Stimulated activated CD4-positive, alpha-beta T cell treated with anti-CD3 and anti-CD28 coated beads, Interleukin-2, amount 100 ng/mL, for 4 hours (primary cell): ENCODE data around the gene RUSC2.
"Not testable (repeated sequence)": the region's sequence is repeated elsewhere in the genome, so short reads cannot be mapped to it uniquely, and the experiment has no call there.

Experiments
- DNase-seq: peaks from one replicate; pipeline ENCODE4 v3.0.0-alpha.2; 2020; ENCODE audit warnings: low read depth

RUSC2 gene

GRCh38 chr9:35489313-35490154 is at the start of gene RUSC2:
Gene RUSC2 (plus strand): TSS chr9:35490111. CDS start chr9:35546522, 56,411 bp downstream.
- no peak for DNase-seq

GRCh38 chr9:35446012-35446411 is 43.9 kb upstream of the RUSC2 start:
- no peak for DNase-seq

GRCh38 chr9:35448496-35448895 is 41.4 kb upstream of the RUSC2 start:
- no peak for DNase-seq

GRCh38 chr9:35452481-35452880 is 37.4 kb upstream of the RUSC2 start:
- DNase-seq = no peak

GRCh38 chr9:35453786-35454185 is 36.1 kb upstream of the RUSC2 start:
- no peak for DNase-seq

- DNase-seq = no peak
Observed at GRCh38 chr9:35464141-35465025, 25.5 kb upstream of the RUSC2 start.

GRCh38 chr9:35470340-35470739 is 19.6 kb upstream of the RUSC2 start:
- no peak for DNase-seq

- DNase-seq = no peak
Observed at GRCh38 chr9:35470894-35471293, 19.0 kb upstream of the RUSC2 start.

GRCh38 chr9:35476596-35476995 is 13.3 kb upstream of the RUSC2 start:
- DNase-seq = no peak

- DNase-seq = not testable (repeated sequence)
Observed at GRCh38 chr9:35477211-35477855, 12.6 kb upstream of the RUSC2 start.

- DNase-seq = no peak
Observed at GRCh38 chr9:35478871-35479270, 11.0 kb upstream of the RUSC2 start.

- DNase-seq = no peak
Observed at GRCh38 chr9:35481347-35481975, 8.4 kb upstream of the RUSC2 start.

- DNase-seq = no peak
Observed at GRCh38 chr9:35482071-35482470, 7.8 kb upstream of the RUSC2 start.

GRCh38 chr9:35484406-35484805 is 5.5 kb upstream of the RUSC2 start:
- no peak for DNase-seq

- no peak for DNase-seq
Observed at GRCh38 chr9:35487081-35487480, 2.8 kb upstream of the RUSC2 start.

GRCh38 chr9:35488021-35488420 is 1.9 kb upstream of the RUSC2 start:
- DNase-seq = no peak

GRCh38 chr9:35488566-35489312 is 1.2 kb upstream of the RUSC2 start:
- no peak for DNase-seq

- DNase-seq = no peak
Observed at GRCh38 chr9:35490155-35490909, 421 bp downstream of the RUSC2 start.

- no peak for DNase-seq
Observed at GRCh38 chr9:35490910-35491465, 1.1 kb downstream of the RUSC2 start.

- not testable (repeated sequence) for DNase-seq
Observed at GRCh38 chr9:35493119-35493518, 3.2 kb downstream of the RUSC2 start.
